AG09319 (cell line): ENCODE data around the gene C4orf51.
"Not testable (repeated sequence)": the region's sequence is repeated elsewhere in the genome, so short reads cannot be mapped to it uniquely, and the experiment has no call there.

Experiments used
- DNase-seq: peaks from one replicate; pipeline ENCODE4 v3.0.0-alpha.2; 2010; ENCODE audit warnings: low read depth; ENCODE audit errors: extremely low read depth
- TF ChIP-seq, protein P1 (sequence below): IDR thresholded peaks from 2 replicates; pipeline ENCODE4 v1.5.1; 2011; ENCODE audit warnings: low read depth, mild to moderate bottlenecking, inconsistent platforms, low read length, moderate library complexity

Gene C4orf51

DNA sequence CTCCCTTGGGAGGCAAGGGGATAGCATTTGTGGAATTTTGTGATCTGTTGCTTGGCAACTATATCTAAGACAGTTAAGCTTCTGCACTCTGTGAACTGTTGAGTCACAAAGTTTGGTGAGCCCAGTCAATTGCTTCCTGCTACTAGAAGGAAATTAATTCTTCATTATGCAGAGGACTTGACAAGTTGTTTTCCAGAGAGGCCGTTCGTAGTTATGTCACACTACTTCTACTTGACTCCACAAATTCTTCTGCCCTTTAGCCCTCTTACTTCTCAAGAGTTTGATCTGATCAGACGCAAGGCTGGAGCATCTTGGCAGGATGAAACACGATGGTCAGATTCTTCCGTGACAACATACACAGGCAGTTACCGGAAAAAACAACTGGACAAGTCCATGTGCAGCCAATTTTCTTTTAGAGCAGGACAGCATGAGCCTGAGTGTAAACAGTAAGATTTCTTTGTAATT, at the start of gene C4orf51:
TSS of gene C4orf51 (plus strand) at position 156 of the 465 bp plus-strand sequence. CDS start at position 214, 58 bp downstream.
- TF ChIP-seq, protein P1, sequence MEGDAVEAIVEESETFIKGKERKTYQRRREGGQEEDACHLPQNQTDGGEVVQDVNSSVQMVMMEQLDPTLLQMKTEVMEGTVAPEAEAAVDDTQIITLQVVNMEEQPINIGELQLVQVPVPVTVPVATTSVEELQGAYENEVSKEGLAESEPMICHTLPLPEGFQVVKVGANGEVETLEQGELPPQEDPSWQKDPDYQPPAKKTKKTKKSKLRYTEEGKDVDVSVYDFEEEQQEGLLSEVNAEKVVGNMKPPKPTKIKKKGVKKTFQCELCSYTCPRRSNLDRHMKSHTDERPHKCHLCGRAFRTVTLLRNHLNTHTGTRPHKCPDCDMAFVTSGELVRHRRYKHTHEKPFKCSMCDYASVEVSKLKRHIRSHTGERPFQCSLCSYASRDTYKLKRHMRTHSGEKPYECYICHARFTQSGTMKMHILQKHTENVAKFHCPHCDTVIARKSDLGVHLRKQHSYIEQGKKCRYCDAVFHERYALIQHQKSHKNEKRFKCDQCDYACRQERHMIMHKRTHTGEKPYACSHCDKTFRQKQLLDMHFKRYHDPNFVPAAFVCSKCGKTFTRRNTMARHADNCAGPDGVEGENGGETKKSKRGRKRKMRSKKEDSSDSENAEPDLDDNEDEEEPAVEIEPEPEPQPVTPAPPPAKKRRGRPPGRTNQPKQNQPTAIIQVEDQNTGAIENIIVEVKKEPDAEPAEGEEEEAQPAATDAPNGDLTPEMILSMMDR, result no peak
- peak; percentile 25 for DNase-seq

DNA sequence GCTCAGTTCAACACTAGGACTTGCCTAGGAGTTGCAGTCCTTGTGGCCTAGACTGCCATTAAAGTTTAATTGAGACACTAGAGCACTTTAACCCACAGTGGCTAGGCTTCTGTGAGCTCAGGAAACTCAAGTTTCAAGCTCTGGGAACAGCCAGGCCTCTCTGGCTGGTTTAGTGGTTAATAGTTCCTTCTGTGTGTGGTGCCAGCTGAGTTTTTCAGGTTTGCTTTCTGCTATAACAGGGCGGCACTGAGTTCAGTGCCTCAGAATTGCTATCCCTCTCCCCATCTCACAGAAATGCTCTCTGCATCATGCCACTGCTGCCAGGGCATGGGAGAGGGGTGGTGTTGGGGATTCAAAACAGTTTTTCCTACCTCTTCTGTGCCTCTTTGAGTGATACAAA, 44.8 kb upstream of the C4orf51 start:
- no peak for DNase-seq
- TF ChIP-seq, protein P1, result no peak

DNA sequence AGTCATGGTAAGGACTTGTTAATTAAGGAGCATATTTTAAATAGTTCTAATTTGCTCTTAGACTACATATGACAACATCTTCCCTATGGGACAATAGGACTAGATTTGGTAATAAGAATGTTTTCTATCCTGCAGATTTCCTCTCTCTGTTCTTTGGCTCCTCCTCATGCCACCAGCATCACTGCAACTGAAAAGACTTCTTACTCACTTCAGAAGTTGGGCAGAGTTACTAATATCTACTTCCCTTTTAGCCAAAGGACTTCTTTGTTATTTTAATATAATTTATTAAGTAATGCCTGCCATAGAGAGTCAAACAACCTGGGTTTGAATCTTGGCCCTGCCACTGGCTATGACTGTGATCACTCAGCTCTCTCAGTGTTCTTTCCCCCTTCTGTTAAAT, 44.3 kb upstream of the C4orf51 start:
- DNase-seq, result no peak
- TF ChIP-seq, protein P1, result no peak

DNA sequence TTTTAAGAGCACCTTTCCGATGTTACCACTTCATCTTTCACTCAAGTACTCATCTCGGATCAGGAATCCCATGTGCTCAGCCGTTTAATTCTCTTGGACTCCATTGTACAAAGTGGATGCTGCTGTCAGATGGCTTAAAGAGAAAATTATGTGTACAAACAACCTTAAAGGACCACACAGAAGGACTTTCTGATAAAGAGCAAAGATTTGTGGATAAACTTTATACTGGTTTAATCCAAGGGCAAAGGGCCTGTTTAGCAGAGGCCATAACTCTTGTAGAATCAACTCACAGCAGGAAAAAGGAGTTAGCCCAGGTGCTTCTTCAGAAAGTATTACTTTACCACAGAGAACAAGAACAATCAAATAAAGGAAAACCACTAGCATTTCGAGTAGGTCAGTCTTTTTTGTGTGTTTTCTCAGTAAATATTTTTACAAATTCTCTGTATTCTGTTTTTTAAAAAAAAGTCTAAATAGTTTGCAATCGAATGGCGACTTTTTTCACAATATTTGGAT, 40.7 kb upstream of the C4orf51 start:
- TF ChIP-seq, protein P1, result no peak

DNA sequence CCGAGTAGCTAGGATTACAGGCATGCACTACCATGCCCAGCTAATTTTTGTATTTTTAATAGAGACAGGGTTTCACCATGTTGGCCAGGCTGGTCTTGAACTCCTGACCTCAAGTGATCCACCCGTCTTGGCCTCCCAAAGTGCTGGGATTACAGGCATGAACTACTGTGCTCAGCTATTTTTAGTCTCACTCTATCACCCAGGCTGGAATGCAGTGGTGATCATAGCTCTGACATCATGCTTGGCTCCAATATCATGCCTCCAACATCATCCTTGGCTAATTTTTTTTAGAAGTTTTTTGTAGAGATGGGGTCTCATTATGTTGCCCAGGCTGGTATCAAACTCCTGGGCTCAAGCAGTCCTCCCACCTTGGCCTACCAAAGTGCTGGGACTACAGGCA, 39.7 kb upstream of the C4orf51 start:
- DNase-seq, result not testable (repeated sequence)

More for the DNA sequence above, 40.7 kb upstream of the C4orf51 start:
- DNase-seq, result no peak

DNA sequence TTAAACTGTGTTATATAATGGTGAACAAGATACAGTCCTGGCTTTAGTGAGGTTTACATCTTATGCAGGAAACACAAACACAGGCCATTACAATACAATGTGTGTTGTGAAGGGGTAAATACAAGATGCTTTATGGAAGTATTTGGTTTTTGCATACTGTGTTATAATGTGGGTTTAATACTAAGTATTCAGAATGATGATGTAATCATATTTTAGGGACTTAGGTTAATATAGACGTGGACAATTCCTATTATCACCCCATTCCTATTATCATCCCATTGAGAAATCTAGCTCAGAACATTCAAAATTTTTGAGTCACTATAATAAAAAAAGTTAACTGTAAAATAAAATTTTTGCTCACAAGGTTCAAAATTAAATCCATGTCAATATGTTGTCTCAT, 36.7 kb upstream of the C4orf51 start:
- TF ChIP-seq, protein P1, result no peak
- DNase-seq, result no peak

DNA sequence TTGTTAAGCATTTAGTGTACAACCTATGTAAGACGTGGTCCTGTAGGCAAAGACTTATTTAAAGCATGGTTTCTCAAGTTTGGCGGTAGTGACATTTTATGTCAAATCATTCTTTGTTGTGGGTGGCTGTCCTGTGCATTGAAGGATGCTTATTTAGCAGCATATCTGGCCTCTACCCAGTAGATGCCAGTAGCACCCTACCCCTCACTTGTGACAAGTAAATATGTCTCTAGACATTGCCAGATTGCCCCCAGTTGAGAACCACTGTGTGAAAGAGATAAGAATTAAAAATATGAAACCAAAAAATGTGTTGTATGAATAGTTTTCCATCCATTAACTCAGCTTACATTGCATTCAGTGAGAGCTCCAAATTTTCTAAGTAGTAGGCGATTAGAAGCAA, 35.2 kb upstream of the C4orf51 start:
- no peak for DNase-seq
- TF ChIP-seq, protein P1, result no peak; the same call in 1 of the 2 replicates

DNA sequence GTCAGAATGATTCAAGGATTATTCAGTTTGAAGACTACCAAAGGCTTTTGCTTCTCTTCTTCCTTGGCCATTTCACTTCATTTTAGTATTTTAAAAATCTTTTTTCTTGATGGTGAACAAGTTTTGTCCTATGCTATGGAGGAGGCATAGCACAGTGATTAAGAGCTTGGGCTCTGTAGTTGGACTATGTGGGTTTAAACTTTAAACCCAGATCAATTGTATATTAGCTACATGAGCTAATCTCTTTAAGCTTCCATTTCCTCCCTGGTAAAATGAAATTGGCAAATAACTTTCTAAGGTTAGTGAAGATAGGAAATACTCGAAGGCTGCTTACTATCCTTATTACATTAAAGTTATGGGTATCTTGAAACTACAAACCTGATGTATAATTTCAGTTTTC, 23.8 kb upstream of the C4orf51 start:
- DNase-seq, result no peak
- TF ChIP-seq, protein P1, result no peak
